Neural progenitor cell (in vitro differentiated cells): Measurements from ENCODE around the gene ST6GALNAC1. TPM values are rescaled to one million over a fixed set of nuclear protein-coding genes. Genes with fewer than 3 reads are reported as not detected.

ENCODE experiments used
- DNase-seq: peaks from one replicate; pipeline ENCODE4 v3.0.0-alpha.2; 2016; ENCODE audit warnings: low spot score
- H2AFZ ChIP-seq: fragments of 200-600 bp; sonication (generic); replicated peaks from 2 replicates; pipeline ENCODE4 v1.6.1; 2016; ENCODE audit warnings: antibody characterized with exemption
- H3F3A ChIP-seq: fragments of 200-600 bp; sonication (generic); 2 replicates; pipeline ENCODE4 v1.6.1; 2016; ENCODE audit warnings: antibody characterized with exemption, low read depth
- H3K27ac ChIP-seq: fragments of 200-600 bp; sonication (generic); 2 replicates; pipeline ENCODE4 v1.5.1; 2016; ENCODE audit warnings: mild to moderate bottlenecking
- H3K27me3 ChIP-seq: fragments of 200-600 bp; sonication (generic); 2 replicates; pipeline ENCODE4 v1.6.1; 2016; ENCODE audit warnings: mild to moderate bottlenecking, moderate library complexity
- H3K36me3 ChIP-seq: fragments of 200-600 bp; sonication (generic); 2 replicates; pipeline ENCODE4 v1.5.1; 2016
- H3K4me1 ChIP-seq: fragments of 200-600 bp; sonication (generic); 2 replicates; pipeline ENCODE4 v1.6.1; 2016; ENCODE audit warnings: mixed run types
- H3K4me2 ChIP-seq: fragments of 200-600 bp; sonication (generic); 2 replicates; pipeline ENCODE4 v1.6.1; 2016
- H3K4me3 ChIP-seq: fragments of 200-600 bp; sonication (generic); 2 replicates; pipeline ENCODE4 v1.5.1; 2016
- H3K79me2 ChIP-seq: fragments of 200-600 bp; sonication (generic); 2 replicates; pipeline ENCODE4 v1.6.1; 2016; ENCODE audit warnings: low read depth
- H3K9ac ChIP-seq: fragments of 200-600 bp; sonication (generic); 2 replicates; pipeline ENCODE4 v1.6.1; 2016
- H3K9me3 ChIP-seq: fragments of 200-600 bp; sonication (generic); 2 replicates; pipeline ENCODE4 v1.5.1; 2016; ENCODE audit warnings: low read depth
- H4K20me1 ChIP-seq: fragments of 200-600 bp; sonication (generic); 2 replicates; pipeline ENCODE4 v1.6.1; 2016; ENCODE audit warnings: low read depth
- H3K27ac Mint-ChIP-seq: 3 replicates; pipeline ENCODE4 v1.8.0; 2021; ENCODE audit warnings: mixed read lengths
- H3K27me3 Mint-ChIP-seq: 2 replicates; pipeline ENCODE4 v1.8.0; 2022; ENCODE audit warnings: low read depth, mild to moderate bottlenecking, inconsistent platforms, moderate library complexity, mixed read lengths; ENCODE audit not compliant: insufficient read depth
- H3K36me3 Mint-ChIP-seq: 3 replicates; pipeline ENCODE4 v1.8.0; 2021; ENCODE audit warnings: mixed read lengths
- H3K4me1 Mint-ChIP-seq: 3 replicates; pipeline ENCODE4 v1.8.0; 2021; ENCODE audit warnings: mixed read lengths
- H3K4me3 Mint-ChIP-seq: 3 replicates; pipeline ENCODE4 v1.8.0; 2021; ENCODE audit warnings: mild to moderate bottlenecking, moderate library complexity, mixed read lengths
- H3K9me3 Mint-ChIP-seq: 3 replicates; pipeline ENCODE4 v1.8.0; 2020; ENCODE audit warnings: mixed read lengths
- CTCF ChIP-seq: fragments of 200-600 bp; sonication (generic); IDR thresholded peaks from 2 replicates; pipeline ENCODE4 v1.5.1; 2017; ENCODE audit warnings: antibody characterized with exemption, mild to moderate bottlenecking
- EZH2 ChIP-seq: fragments of 200-600 bp; sonication (generic); IDR thresholded peaks from 2 replicates; pipeline ENCODE4 v1.6.1; 2017; ENCODE audit warnings: antibody characterized with exemption, mild to moderate bottlenecking, moderate library complexity
- EZH2phosphoT487 ChIP-seq: fragments of 200-600 bp; sonication (generic); IDR thresholded peaks from 2 replicates; pipeline ENCODE4 v1.6.1; 2017; ENCODE audit warnings: antibody characterized with exemption
- total RNA-seq: library from RNA; depleted of rRNA; stranded (reverse); fragments of >200 nt; gene quantifications from 2 replicates; pipeline ENCODE4 v1.2.3, GENCODE V29; 2015; ENCODE audit warnings: low replicate concordance

ST6GALNAC1 gene
- total RNA-seq, 1 donor from 2014 or later, result not detected

GRCh38 chr17:76689859-76690258 is 46.3 kb upstream of the ST6GALNAC1 start:
- peaks cover 11% of the 10 kb centered on the region for H3K27me3 Mint-ChIP-seq
- no peaks in the 10 kb centered on the region for H3K9me3 Mint-ChIP-seq
- H2AFZ ChIP-seq, result no peak overlapping the region
- no peak overlapping the region for H3K4me3 ChIP-seq
- H3K27ac ChIP-seq, result no peak overlapping the region
- H3K36me3 Mint-ChIP-seq, result no peaks in the 10 kb centered on the region
- peaks cover 3% of the 10 kb centered on the region for H3F3A ChIP-seq
- no peak overlapping the region for H3K27ac Mint-ChIP-seq
- H3K4me3 Mint-ChIP-seq, result no peak overlapping the region
- H3K4me1 Mint-ChIP-seq, result peaks cover 42% of the 10 kb centered on the region
- no peak overlapping the region for H3K9ac ChIP-seq
- H4K20me1 ChIP-seq, result peaks cover 4% of the 10 kb centered on the region
- H3K36me3 ChIP-seq, result no peaks in the 10 kb centered on the region
- TF ChIP-seq CTCF (no peak), EZH2 (no peak), EZH2phosphoT487 (no peak)
- no peaks in the 10 kb centered on the region for H3K27me3 ChIP-seq
- H3K4me2 ChIP-seq, result no peak overlapping the region
- DNase-seq, result no peak
- no peaks in the 10 kb centered on the region for H3K79me2 ChIP-seq
- no peaks in the 10 kb centered on the region for H3K9me3 ChIP-seq
- peaks cover 17% of the 10 kb centered on the region for H3K4me1 ChIP-seq

- no peak overlapping the region for H3K4me3 Mint-ChIP-seq
- H3F3A ChIP-seq, result peaks cover 3% of the 10 kb centered on the region
- DNase-seq, result no peak
- H3K27ac ChIP-seq, result no peak overlapping the region
- H3K9me3 Mint-ChIP-seq, result no peaks in the 10 kb centered on the region
- H2AFZ ChIP-seq, result no peak overlapping the region
- no peak for TF ChIP-seq EZH2
- TF ChIP-seq EZH2phosphoT487, result no peak
- TF ChIP-seq CTCF, result no peak
- H3K9ac ChIP-seq, result no peak overlapping the region
- no peak overlapping the region for H3K27ac Mint-ChIP-seq
- no peaks in the 10 kb centered on the region for H3K27me3 ChIP-seq
- peaks cover 46% of the 10 kb centered on the region for H3K4me1 Mint-ChIP-seq
- no peaks in the 10 kb centered on the region for H3K9me3 ChIP-seq
- H3K4me1 ChIP-seq, result peaks cover 25% of the 10 kb centered on the region
- H3K79me2 ChIP-seq, result no peaks in the 10 kb centered on the region
- H3K36me3 ChIP-seq, result no peaks in the 10 kb centered on the region
- no peaks in the 10 kb centered on the region for H3K36me3 Mint-ChIP-seq
- H3K4me2 ChIP-seq, result no peak overlapping the region
- H4K20me1 ChIP-seq, result peaks cover 4% of the 10 kb centered on the region
- H3K27me3 Mint-ChIP-seq, result peaks cover 14% of the 10 kb centered on the region
- H3K4me3 ChIP-seq, result no peak overlapping the region
These were observed 44.6 kb upstream of the ST6GALNAC1 start for GRCh38 chr17:76688165-76688622.

GRCh38 chr17:76687298-76688164 is 44.0 kb upstream of the ST6GALNAC1 start:
- Histone ChIP-seq H3K4me1 (peaks cover 26% of the 10 kb centered on the region), H3K4me3 (no peak overlapping the region), H3K36me3 (no peaks in the 10 kb centered on the region), H3K79me2 (no peaks in the 10 kb centered on the region), H4K20me1 (peaks cover 4% of the 10 kb centered on the region), H3F3A (peaks cover 3% of the 10 kb centered on the region), H3K4me2 (no peak overlapping the region), H3K9me3 (no peaks in the 10 kb centered on the region), H2AFZ (no peak overlapping the region), H3K27ac (no peak overlapping the region), H3K9ac (no peak overlapping the region), H3K27me3 (no peaks in the 10 kb centered on the region)
- DNase-seq, result no peak
- Mint-ChIP-seq H3K4me1 (peaks cover 43% of the 10 kb centered on the region), H3K27me3 (peaks cover 14% of the 10 kb centered on the region), H3K4me3 (no peak overlapping the region), H3K36me3 (no peaks in the 10 kb centered on the region), H3K27ac (peak overlapping the region; percentile 65), H3K9me3 (no peaks in the 10 kb centered on the region)
- TF ChIP-seq CTCF (no peak), EZH2phosphoT487 (no peak), EZH2 (no peak)
